ENCODE data around the gene PTMS.

- TF ChIP-seq EZH2 (IDR thresholded peaks at IDR 0.05; ENCODE audit: borderline replicate concordance, low read length) (no peak), CTCF (conservative IDR thresholded peaks at IDR 0.05 in 1 of 2, IDR thresholded peaks at IDR 0.05 in 1 of 2; ENCODE audit: extremely low read depth in 1 of 2, insufficient read depth in 1 of 2, low read depth in 1 of 2, low read length in 2 of 2) (no peak)
These were observed 3.5 kb downstream of the PTMS start for GRCh38 chr12:6769666-6770065.

Data from mammary epithelial cell (primary cell).